Adrenal gland (tissue), 5 donors: ENCODE data around the gene KCNAB1.

Experiments
- POLR2A ChIP-seq, 2 donors: fragments of 450-650 bp; IDR thresholded peaks; one replicate each; pipeline ENCODE4 v1.6.1; 2017; ENCODE audit warnings: antibody characterized with exemption in 2 of 2, mild to moderate bottlenecking in 2 of 2, moderate library complexity in 1 of 2
- TF ChIP-seq, protein P1 (sequence below), 6 experiments: fragments of 450-650 bp in 4 of 6; fragments of 200-600 bp in 2 of 6; sonication (generic) in 1 of 6; IDR thresholded peaks; 1 replicate in 5 of 6; 2 replicates in 1 of 6; pipeline versions ENCODE4 v1.5.1 to v1.8.0; 2016 to 2021; ENCODE audit warnings: antibody characterized with exemption in 6 of 6, mild to moderate bottlenecking in 2 of 6, moderate library complexity in 1 of 6
- donor health status: DM: no; HTN: no; CAD: no.

- TF ChIP-seq, protein P1, sequence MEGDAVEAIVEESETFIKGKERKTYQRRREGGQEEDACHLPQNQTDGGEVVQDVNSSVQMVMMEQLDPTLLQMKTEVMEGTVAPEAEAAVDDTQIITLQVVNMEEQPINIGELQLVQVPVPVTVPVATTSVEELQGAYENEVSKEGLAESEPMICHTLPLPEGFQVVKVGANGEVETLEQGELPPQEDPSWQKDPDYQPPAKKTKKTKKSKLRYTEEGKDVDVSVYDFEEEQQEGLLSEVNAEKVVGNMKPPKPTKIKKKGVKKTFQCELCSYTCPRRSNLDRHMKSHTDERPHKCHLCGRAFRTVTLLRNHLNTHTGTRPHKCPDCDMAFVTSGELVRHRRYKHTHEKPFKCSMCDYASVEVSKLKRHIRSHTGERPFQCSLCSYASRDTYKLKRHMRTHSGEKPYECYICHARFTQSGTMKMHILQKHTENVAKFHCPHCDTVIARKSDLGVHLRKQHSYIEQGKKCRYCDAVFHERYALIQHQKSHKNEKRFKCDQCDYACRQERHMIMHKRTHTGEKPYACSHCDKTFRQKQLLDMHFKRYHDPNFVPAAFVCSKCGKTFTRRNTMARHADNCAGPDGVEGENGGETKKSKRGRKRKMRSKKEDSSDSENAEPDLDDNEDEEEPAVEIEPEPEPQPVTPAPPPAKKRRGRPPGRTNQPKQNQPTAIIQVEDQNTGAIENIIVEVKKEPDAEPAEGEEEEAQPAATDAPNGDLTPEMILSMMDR (IDR thresholded peaks at IDR 0.05): no peak
- no peak for TF ChIP-seq POLR2A (IDR thresholded peaks at IDR 0.05)
Observed at GRCh38 chr3:156285626-156286025, 165.2 kb downstream of the KCNAB1 start.
